Hepatocyte (in vitro differentiated cells): ENCODE data around the gene KIAA1614.

Experiments
- EZH2 ChIP-seq: fragments of 200-600 bp; sonication (generic); IDR thresholded peaks from 2 replicates; pipeline ENCODE4 v1.6.1; 2016; ENCODE audit warnings: antibody characterized with exemption, mild to moderate bottlenecking, borderline replicate concordance
- TF ChIP-seq, protein P1 (sequence below): fragments of 200-600 bp; sonication (generic); IDR thresholded peaks from 2 replicates; pipeline ENCODE4 v1.5.1; 2016; ENCODE audit warnings: antibody characterized with exemption, mild to moderate bottlenecking; ENCODE audit not compliant: poor library complexity

DNA sequence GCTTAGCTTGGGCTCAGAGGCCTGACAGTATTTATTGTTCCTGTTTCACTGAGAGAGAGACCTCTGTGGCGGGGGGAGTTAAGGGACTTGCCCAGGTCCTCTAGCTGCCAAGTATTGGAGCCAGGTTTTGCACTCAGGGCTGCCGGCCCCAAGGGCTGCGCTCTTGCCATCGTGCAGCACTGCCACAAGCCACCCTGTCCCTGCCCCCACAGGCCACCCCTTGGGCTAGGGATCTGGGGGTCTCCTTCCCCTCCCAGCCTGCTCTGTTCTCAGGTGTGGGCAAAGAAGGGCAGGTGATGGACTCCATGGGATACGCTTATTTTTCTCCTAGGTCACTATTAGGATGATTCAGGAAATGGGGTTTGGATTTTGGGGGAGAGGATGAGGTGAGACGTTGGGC is 8.7 kb downstream of the KIAA1614 start:
- TF ChIP-seq, protein P1, sequence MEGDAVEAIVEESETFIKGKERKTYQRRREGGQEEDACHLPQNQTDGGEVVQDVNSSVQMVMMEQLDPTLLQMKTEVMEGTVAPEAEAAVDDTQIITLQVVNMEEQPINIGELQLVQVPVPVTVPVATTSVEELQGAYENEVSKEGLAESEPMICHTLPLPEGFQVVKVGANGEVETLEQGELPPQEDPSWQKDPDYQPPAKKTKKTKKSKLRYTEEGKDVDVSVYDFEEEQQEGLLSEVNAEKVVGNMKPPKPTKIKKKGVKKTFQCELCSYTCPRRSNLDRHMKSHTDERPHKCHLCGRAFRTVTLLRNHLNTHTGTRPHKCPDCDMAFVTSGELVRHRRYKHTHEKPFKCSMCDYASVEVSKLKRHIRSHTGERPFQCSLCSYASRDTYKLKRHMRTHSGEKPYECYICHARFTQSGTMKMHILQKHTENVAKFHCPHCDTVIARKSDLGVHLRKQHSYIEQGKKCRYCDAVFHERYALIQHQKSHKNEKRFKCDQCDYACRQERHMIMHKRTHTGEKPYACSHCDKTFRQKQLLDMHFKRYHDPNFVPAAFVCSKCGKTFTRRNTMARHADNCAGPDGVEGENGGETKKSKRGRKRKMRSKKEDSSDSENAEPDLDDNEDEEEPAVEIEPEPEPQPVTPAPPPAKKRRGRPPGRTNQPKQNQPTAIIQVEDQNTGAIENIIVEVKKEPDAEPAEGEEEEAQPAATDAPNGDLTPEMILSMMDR, result no peak
- TF ChIP-seq EZH2, result no peak
